HepG2 (cell line): ENCODE data around the gene PGM3. TPM values are rescaled to one million over a fixed set of nuclear protein-coding genes. Genes with fewer than 3 reads are reported as not detected.

ENCODE experiments used
- ATAC-seq: fragments of 200-7000 bp; cut with Tn5 transposase; 3 replicates; pipeline ENCODE4 v1.9.1; 2020; ENCODE audit warnings: mild to moderate bottlenecking, moderate library complexity
- BruUV-seq: library from RNA; stranded (reverse); fragments of 400-500 nt; replicated peaks from 2 replicates; lab custom pipeline; 2021; lab: Mats Ljungman, UMichigan
- CTCF ChIA-PET: fragments of 300-600 bp; formaldehyde crosslinking; extraction: SDS; loops from one replicate; lab custom pipeline; 2021; ENCODE audit warnings: low total read pairs, inconsistent platforms, low intra/inter-chr PET ratio; lab: Yijun Ruan, JAX
- POLR2A ChIA-PET: fragments of 350-600 bp; sonication (Branson Sonifier 250); formaldehyde crosslinking; loops from one replicate; lab custom pipeline; 2020; ENCODE audit warnings: antibody characterized with exemption, inconsistent platforms; lab: Yijun Ruan, JAX
- DNase-seq: peaks from one replicate; pipeline ENCODE4 v3.0.0-alpha.2; 2015; ENCODE audit warnings: low spot score
- FAIRE-seq: peaks from 3 replicates; lab custom pipeline; 2011; peaks lifted over from hg19 to GRCh38; lab: Jason Lieb, UNC
- H2AFZ ChIP-seq: one replicate; pipeline ENCODE4 v1.6.1; 2011; ENCODE audit warnings: low read length, inconsistent platforms
- H3K27ac ChIP-seq: fragments of 300-600 bp; 3 replicates; pipeline ENCODE4 v1.8.0; 2011; ENCODE audit warnings: mixed run types, mild to moderate bottlenecking, mixed read lengths, low read length, inconsistent platforms; ENCODE audit not compliant: insufficient read depth; ENCODE audit errors: extremely low read length
- H3K27me3 ChIP-seq, 2 experiments: fragments of 200-600 bp in 1 of 2; 2 replicates in 1 of 2; 3 replicates in 1 of 2; pipeline versions ENCODE4 v1.6.0 to v1.8.0; 2011; ENCODE audit warnings: low read length in 2 of 2, mild to moderate bottlenecking in 2 of 2, moderate library complexity in 2 of 2, inconsistent platforms in 1 of 2; ENCODE audit not compliant: insufficient read depth in 2 of 2, control insufficient read depth in 1 of 2
- H3K36me3 ChIP-seq, 2 experiments: fragments of 200-600 bp in 1 of 2; replicated peaks in 1 of 2; 2 replicates in 1 of 2; 3 replicates in 1 of 2; pipeline versions ENCODE4 v1.5.1 to v1.8.0; 2011; ENCODE audit warnings: low read length in 2 of 2, inconsistent platforms in 1 of 2; ENCODE audit not compliant: insufficient read depth in 2 of 2, control insufficient read depth in 1 of 2
- H3K4me1 ChIP-seq: 2 replicates; pipeline ENCODE4 v1.5.1; 2012; ENCODE audit warnings: low read length, inconsistent platforms; ENCODE audit not compliant: insufficient read depth
- H3K4me2 ChIP-seq: 2 replicates; pipeline ENCODE4 v1.6.0; 2011; ENCODE audit warnings: low read depth, low read length, inconsistent platforms
- H3K4me3 ChIP-seq, 3 experiments: fragments of 200-600 bp in 1 of 3; sonication (generic), shearing (Covaris generic) in 1 of 3; replicated peaks in 1 of 3; 2 replicates each; pipeline ENCODE4 v1.5.1; 2011 to 2016; ENCODE audit warnings: low read length in 3 of 3, inconsistent platforms in 2 of 3, low read depth in 2 of 3, mild to moderate bottlenecking in 2 of 3, control low read depth in 1 of 3, mixed read lengths in 1 of 3; ENCODE audit not compliant: insufficient read depth in 1 of 3
- H3K79me2 ChIP-seq: one replicate; pipeline ENCODE4 v1.6.1; 2011; ENCODE audit warnings: low read length, inconsistent platforms; ENCODE audit not compliant: insufficient read depth
- H3K9ac ChIP-seq: 2 replicates; pipeline ENCODE4 v1.6.0; 2011; ENCODE audit warnings: mild to moderate bottlenecking, low read depth, low read length, inconsistent platforms; ENCODE audit not compliant: insufficient read depth
- H3K9me3 ChIP-seq: 2 replicates; pipeline ENCODE4 v1.5.1; 2012; ENCODE audit warnings: mild to moderate bottlenecking, low read length
- H4K20me1 ChIP-seq: 2 replicates; pipeline ENCODE4 v1.6.0; 2011; ENCODE audit warnings: inconsistent platforms, mild to moderate bottlenecking, low read length, moderate library complexity; ENCODE audit not compliant: insufficient read depth
- CBX5 ChIP-seq: sonication (generic); formaldehyde crosslinking; IDR thresholded peaks from 2 replicates; pipeline ENCODE4 v1.4.0; 2020; ENCODE audit warnings: missing genetic modification reagents, borderline replicate concordance
- CHD2 ChIP-seq: IDR thresholded peaks from 2 replicates; pipeline ENCODE4 v1.6.1; 2011; ENCODE audit warnings: low read depth, low read length, improper control_type of control experiment
- CREBL2 ChIP-seq: sonication (generic); formaldehyde crosslinking; IDR thresholded peaks from 2 replicates; pipeline ENCODE4 v1.8.1; 2023; ENCODE audit warnings: missing genetic modification reagents, mild to moderate bottlenecking, borderline replicate concordance
- DMAP1 ChIP-seq: IDR thresholded peaks from 2 replicates; pipeline ENCODE4 v1.6.1; 2016
- GMEB1 ChIP-seq: sonication (generic); formaldehyde crosslinking; IDR thresholded peaks from 2 replicates; pipeline ENCODE4 v1.5.1; 2020; ENCODE audit warnings: missing genetic modification reagents, mild to moderate bottlenecking, borderline replicate concordance
- MIXL1 ChIP-seq: IDR thresholded peaks from 2 replicates; pipeline ENCODE4 v1.6.1; 2016
- THAP8 ChIP-seq: sonication (generic); formaldehyde crosslinking; IDR thresholded peaks from 2 replicates; pipeline ENCODE4 v1.5.1; 2020; ENCODE audit warnings: missing genetic modification reagents, mild to moderate bottlenecking, borderline replicate concordance
- ZBTB26 ChIP-seq: IDR thresholded peaks from 2 replicates; pipeline ENCODE4 v1.6.1; 2016; ENCODE audit warnings: missing compliant biosample characterization, missing genetic modification reagents, borderline replicate concordance
- ZBTB4 ChIP-seq: sonication (generic); formaldehyde crosslinking; IDR thresholded peaks from 2 replicates; pipeline ENCODE4 v1.4.0; 2020; ENCODE audit warnings: missing genetic modification reagents, mild to moderate bottlenecking, borderline replicate concordance
- ZNF235 ChIP-seq: sonication (generic); formaldehyde crosslinking; IDR thresholded peaks from 2 replicates; pipeline ENCODE4 v1.8.1; 2023; ENCODE audit warnings: mild to moderate bottlenecking, missing genetic modification reagents, borderline replicate concordance
- ZNF296 ChIP-seq: sonication (generic); formaldehyde crosslinking; conservative IDR thresholded peaks from 2 replicates; pipeline ENCODE4 v1.5.0; 2020; ENCODE audit warnings: mild to moderate bottlenecking, missing genetic modification reagents
- ZNF30 ChIP-seq: sonication (generic); formaldehyde crosslinking; IDR thresholded peaks from 2 replicates; pipeline ENCODE4 v1.5.0; 2020; ENCODE audit warnings: mild to moderate bottlenecking, missing genetic modification reagents
- ZNF354B ChIP-seq: sonication (generic); formaldehyde crosslinking; IDR thresholded peaks from 2 replicates; pipeline ENCODE4 v1.8.0; 2022; ENCODE audit warnings: mild to moderate bottlenecking, missing genetic modification reagents
- ZNF546 ChIP-seq: sonication (generic); formaldehyde crosslinking; conservative IDR thresholded peaks from 2 replicates; pipeline ENCODE4 v1.8.1; 2023; ENCODE audit warnings: mild to moderate bottlenecking, missing genetic modification reagents
- WGBS: methylation state at CpG from one replicate; pipeline ENCODE4 v1.1.6; 2017; ENCODE audit warnings: low lambda C conversion rate; 5-methylcytosine and 5-hydroxymethylcytosine counted together
- in situ Hi-C: cut with HindIII; loops from 2 replicates; pipeline ENCODE4 v1.10.0; 2017; ENCODE audit warnings: low pct_unique_long_range_greater_than_20kb; ENCODE audit not compliant: extremely low pct_ligation_motif_present
- intact Hi-C: fragments of 100-400 bp; cut with micrococcal nuclease; formaldehyde crosslinking; loops from one replicate; pipeline ENCODE4 v1.10.0; 2022; ENCODE audit not compliant: unreplicated experiment
- polyA plus RNA-seq, 8 experiments: library from polyadenylated mRNA; depleted of rRNA in 3 of 8; stranded (reverse) in 7 of 8; unstranded in 1 of 8; fragments of >200 nt; fragmentation: Illumina TruSeq in 4 of 8; extraction: Trizol in 4 of 8; gene quantifications; 2 replicates each; pipeline versions ENCODE4 v1.2.1 to v1.2.3, GENCODE V29; 2011 to 2016; ENCODE audit warnings: low read depth in 4 of 8, missing spikeins in 1 of 8, mixed read lengths in 1 of 8; ENCODE audit not compliant: insufficient read depth in 1 of 8
- total RNA-seq, 5 experiments: library from RNA; depleted of rRNA; stranded (reverse); fragments of >200 nt; fragmentation: Illumina TruSeq; extraction: Trizol; gene quantifications; 2 replicates each; pipeline ENCODE4 v1.2.3, GENCODE V29; 2016; ENCODE audit warnings: low read depth in 1 of 5

The PGM3 gene
- total and polyA plus RNA-seq, 2 of the 13 experiments (the other 11 are each of a cell fraction or from before 2014, with no cell fraction given): 72.5 to 163 TPM

- Histone ChIP-seq H3K9ac (no peak overlapping the region), H3K4me2 (no peak overlapping the region), H2AFZ (no peak overlapping the region), H3K27me3 (no peaks in the 10 kb centered on the region), H3K27ac (no peak overlapping the region), H3K9me3 (no peaks in the 10 kb centered on the region), H4K20me1 (no peaks in the 10 kb centered on the region), H3K36me3 (peaks cover 6 to 25% of the 10 kb centered on the region in 2 experiments), H3K79me2 (no peaks in the 10 kb centered on the region), H3K4me3 (no peak overlapping the region), H3K4me1 (no peaks in the 10 kb centered on the region)
- ATAC-seq (no peak), DNase-seq (no peak), FAIRE-seq (no peak)
- intact Hi-C loops: no loop called here
- in situ Hi-C loops: no loop called here
- POLR2A ChIA-PET: no interaction called here
- WGBS: 95% methylated on average over 5 of the region's 5 CpGs
- TF ChIP-seq ZNF546 (no peak), DMAP1 (no peak), CREBL2 (no peak), THAP8 (CRISPR knock-in tag) (no peak), ZBTB4 (CRISPR knock-in tag) (no peak), ZNF354B (CRISPR knock-in tag) (no peak), ZNF30 (CRISPR knock-in tag) (no peak), MIXL1 (CRISPR knock-in tag) (no peak), ZBTB26 (CRISPR knock-in tag) (no peak), CHD2 (no peak), ZNF296 (CRISPR knock-in tag) (no peak), GMEB1 (no peak), CBX5 (CRISPR knock-in tag) (no peak), ZNF235 (no peak)
- CTCF ChIA-PET: no interaction called here
- BruUV-seq: no TSS peak
Measured at GRCh38 chr6:83127258-83127657, 65.8 kb downstream of the PGM3 start.
